Neural cell (in vitro differentiated cells): ENCODE results near the gene AWAT2. TPM values are rescaled to one million over a fixed set of nuclear protein-coding genes. Genes with fewer than 3 reads are reported as not detected.

ENCODE experiments used
- H2AFZ ChIP-seq: fragments of 200-600, 300-800 bp; sonication (generic), shearing (Covaris generic); 2 replicates; pipeline ENCODE4 v1.6.0; 2014; ENCODE audit warnings: low read depth, mild to moderate bottlenecking, antibody characterized with exemption, low read length, moderate library complexity
- H3F3A ChIP-seq: fragments of 200-600 bp; shearing (Covaris generic); 2 replicates; pipeline ENCODE4 v1.6.1; 2016; ENCODE audit warnings: mild to moderate bottlenecking, moderate library complexity, mixed read lengths, antibody characterized with exemption, low read length; ENCODE audit not compliant: insufficient read depth, poor library complexity, severe bottlenecking
- H3K27ac ChIP-seq: fragments of 200-600, 300-800 bp; sonication (generic), shearing (Covaris generic); 2 replicates; pipeline ENCODE4 v1.5.1; 2014; ENCODE audit warnings: mild to moderate bottlenecking, low read length, moderate library complexity
- H3K27me3 ChIP-seq: fragments of 300-800, 200-600 bp; sonication (generic), shearing (Covaris generic); 2 replicates; pipeline ENCODE4 v1.6.0; 2014; ENCODE audit warnings: mild to moderate bottlenecking, low read depth, low read length, moderate library complexity; ENCODE audit not compliant: insufficient read depth
- H3K36me3 ChIP-seq: fragments of 300-800, 200-600 bp; sonication (generic), shearing (Covaris generic); 2 replicates; pipeline ENCODE4 v1.5.1; 2014; ENCODE audit warnings: mild to moderate bottlenecking, antibody characterized with exemption, low read length, moderate library complexity; ENCODE audit not compliant: insufficient read depth
- H3K4me2 ChIP-seq: fragments of 300-800, 200-600 bp; sonication (generic), shearing (Covaris generic); 2 replicates; pipeline ENCODE4 v1.6.0; 2014; ENCODE audit warnings: mild to moderate bottlenecking, low read length
- H3K4me3 ChIP-seq: fragments of 300-800, 200-600 bp; sonication (generic), shearing (Covaris generic); 2 replicates; pipeline ENCODE4 v1.5.1; 2014; ENCODE audit warnings: mild to moderate bottlenecking, low read length, moderate library complexity
- H3K79me2 ChIP-seq: fragments of 200-600 bp; shearing (Covaris generic); replicated peaks from 2 replicates; pipeline ENCODE4 v1.6.0; 2014; ENCODE audit warnings: mild to moderate bottlenecking, low read length, moderate library complexity; ENCODE audit not compliant: insufficient read depth
- H3K9ac ChIP-seq: fragments of 300-800, 200-600 bp; sonication (generic), shearing (Covaris generic); 2 replicates; pipeline ENCODE4 v1.6.1; 2016; ENCODE audit warnings: mild to moderate bottlenecking, low read length, mixed read lengths
- H3K9me2 ChIP-seq: fragments of 200-600 bp; shearing (Covaris generic); 2 replicates; pipeline ENCODE4 v1.6.1; 2016; ENCODE audit warnings: mild to moderate bottlenecking, low read length, mixed read lengths; ENCODE audit not compliant: insufficient read depth
- H3K9me3 ChIP-seq: fragments of 200-600, 300-800 bp; sonication (generic), shearing (Covaris generic); 2 replicates; pipeline ENCODE4 v1.6.1; 2016; ENCODE audit warnings: mild to moderate bottlenecking, mixed run types, low read length, moderate library complexity, mixed read lengths
- H4K20me1 ChIP-seq: fragments of 200-600 bp; shearing (Covaris generic); 2 replicates; pipeline ENCODE4 v1.6.1; 2016; ENCODE audit warnings: mild to moderate bottlenecking, mixed run types; ENCODE audit not compliant: insufficient read depth
- EP300 ChIP-seq: fragments of 450-650 bp; conservative IDR thresholded peaks from 2 replicates; pipeline ENCODE4 v1.6.1; 2014; ENCODE audit warnings: antibody characterized with exemption, mild to moderate bottlenecking, moderate library complexity; ENCODE audit not compliant: poor library complexity, severe bottlenecking
- EZH2 ChIP-seq: fragments of 200-600, 300-800 bp; shearing (Covaris generic), sonication (generic); IDR thresholded peaks from 2 replicates; pipeline ENCODE4 v1.6.1; 2014; ENCODE audit warnings: antibody characterized with exemption, low read length, borderline replicate concordance, mild to moderate bottlenecking; ENCODE audit not compliant: insufficient read depth, poor library complexity, severe bottlenecking
- MXI1 ChIP-seq: fragments of 450-650 bp; conservative IDR thresholded peaks from 2 replicates; pipeline ENCODE4 v1.6.1; 2014; ENCODE audit warnings: antibody characterized with exemption, mild to moderate bottlenecking; ENCODE audit not compliant: poor library complexity, severe bottlenecking
- POLR2AphosphoS5 ChIP-seq: IDR thresholded peaks from 2 replicates; pipeline ENCODE4 v1.6.1; 2012
- RAD21 ChIP-seq: fragments of 450-650 bp; conservative IDR thresholded peaks from 2 replicates; pipeline ENCODE4 v1.6.1; 2014; ENCODE audit warnings: antibody characterized with exemption, mild to moderate bottlenecking, moderate library complexity
- REST ChIP-seq: IDR thresholded peaks from 2 replicates; pipeline ENCODE4 v1.6.1; 2012; ENCODE audit warnings: borderline replicate concordance
- SMC3 ChIP-seq: fragments of 450-650 bp; conservative IDR thresholded peaks from 2 replicates; pipeline ENCODE4 v1.6.1; 2014; ENCODE audit warnings: antibody characterized with exemption, mild to moderate bottlenecking, moderate library complexity; ENCODE audit not compliant: poor library complexity
- TAF1 ChIP-seq: IDR thresholded peaks from 2 replicates; pipeline ENCODE4 v1.6.1; 2012; ENCODE audit warnings: low read depth
- polyA plus RNA-seq: library from polyadenylated mRNA; depleted of rRNA; stranded (reverse); fragments of >200 nt; gene quantifications from 2 replicates; pipeline ENCODE4 v1.2.3, GENCODE V29; 2014
- TF ChIP-seq, protein P1 (sequence below): fragments of 450-650 bp; IDR thresholded peaks from 2 replicates; pipeline ENCODE4 v1.5.1; 2014; ENCODE audit warnings: antibody characterized with exemption, mild to moderate bottlenecking, moderate library complexity; ENCODE audit not compliant: poor library complexity, severe bottlenecking

Gene AWAT2
- polyA plus RNA-seq, 1 donor from 2014 or later, result not detected

DNA sequence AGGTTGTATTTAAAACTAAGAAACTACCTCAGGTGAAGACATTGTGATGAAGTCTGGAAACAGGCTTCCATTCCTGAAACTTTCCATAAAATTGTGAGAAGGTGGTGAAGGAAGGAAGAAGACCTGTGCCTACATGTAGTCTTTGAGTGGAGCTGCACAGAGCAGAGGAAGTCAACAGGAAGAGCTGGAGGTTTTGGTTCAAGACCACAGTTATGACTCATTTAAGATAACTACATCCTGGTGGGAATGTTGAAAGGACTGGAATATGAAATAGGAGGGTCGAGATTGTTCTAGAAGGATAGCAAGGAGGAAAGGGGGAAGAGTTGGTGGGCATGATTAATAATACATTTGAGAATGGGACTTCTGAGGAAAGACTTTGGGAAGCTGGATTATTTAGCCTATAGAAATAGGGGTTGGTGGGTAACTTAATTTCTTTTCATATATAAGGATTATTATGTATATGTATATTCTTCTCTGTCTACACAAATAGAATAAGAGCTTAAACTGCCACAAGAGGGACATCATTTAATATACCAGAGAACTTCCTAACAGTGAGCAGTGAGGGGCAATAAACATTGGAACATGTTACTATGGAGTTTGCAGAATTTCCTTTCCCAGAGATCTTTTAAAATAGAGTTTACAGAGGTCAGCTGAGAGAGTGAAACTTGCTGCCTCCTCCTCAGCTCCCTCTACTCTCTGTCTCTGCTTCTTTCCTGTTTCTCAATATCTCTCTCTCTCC is 23.5 kb downstream of the AWAT2 start:
- Histone ChIP-seq H3K4me2 (no peak overlapping the region), H3K27ac (no peak overlapping the region), H2AFZ (no peak overlapping the region), H3K9ac (no peak overlapping the region), H3K27me3 (no peaks in the 10 kb centered on the region), H3K36me3 (no peaks in the 10 kb centered on the region), H3F3A (no peaks in the 10 kb centered on the region), H4K20me1 (no peaks in the 10 kb centered on the region), H3K79me2 (no peaks in the 10 kb centered on the region), H3K4me3 (no peak overlapping the region), H3K9me2 (no peaks in the 10 kb centered on the region), H3K9me3 (no peaks in the 10 kb centered on the region)
- TF ChIP-seq EP300 (no peak), SMC3 (no peak), EZH2 (no peak), REST (no peak), RAD21 (no peak), MXI1 (no peak), POLR2AphosphoS5 (no peak), TAF1 (no peak)
- TF ChIP-seq, protein P1, sequence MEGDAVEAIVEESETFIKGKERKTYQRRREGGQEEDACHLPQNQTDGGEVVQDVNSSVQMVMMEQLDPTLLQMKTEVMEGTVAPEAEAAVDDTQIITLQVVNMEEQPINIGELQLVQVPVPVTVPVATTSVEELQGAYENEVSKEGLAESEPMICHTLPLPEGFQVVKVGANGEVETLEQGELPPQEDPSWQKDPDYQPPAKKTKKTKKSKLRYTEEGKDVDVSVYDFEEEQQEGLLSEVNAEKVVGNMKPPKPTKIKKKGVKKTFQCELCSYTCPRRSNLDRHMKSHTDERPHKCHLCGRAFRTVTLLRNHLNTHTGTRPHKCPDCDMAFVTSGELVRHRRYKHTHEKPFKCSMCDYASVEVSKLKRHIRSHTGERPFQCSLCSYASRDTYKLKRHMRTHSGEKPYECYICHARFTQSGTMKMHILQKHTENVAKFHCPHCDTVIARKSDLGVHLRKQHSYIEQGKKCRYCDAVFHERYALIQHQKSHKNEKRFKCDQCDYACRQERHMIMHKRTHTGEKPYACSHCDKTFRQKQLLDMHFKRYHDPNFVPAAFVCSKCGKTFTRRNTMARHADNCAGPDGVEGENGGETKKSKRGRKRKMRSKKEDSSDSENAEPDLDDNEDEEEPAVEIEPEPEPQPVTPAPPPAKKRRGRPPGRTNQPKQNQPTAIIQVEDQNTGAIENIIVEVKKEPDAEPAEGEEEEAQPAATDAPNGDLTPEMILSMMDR, result no peak

DNA sequence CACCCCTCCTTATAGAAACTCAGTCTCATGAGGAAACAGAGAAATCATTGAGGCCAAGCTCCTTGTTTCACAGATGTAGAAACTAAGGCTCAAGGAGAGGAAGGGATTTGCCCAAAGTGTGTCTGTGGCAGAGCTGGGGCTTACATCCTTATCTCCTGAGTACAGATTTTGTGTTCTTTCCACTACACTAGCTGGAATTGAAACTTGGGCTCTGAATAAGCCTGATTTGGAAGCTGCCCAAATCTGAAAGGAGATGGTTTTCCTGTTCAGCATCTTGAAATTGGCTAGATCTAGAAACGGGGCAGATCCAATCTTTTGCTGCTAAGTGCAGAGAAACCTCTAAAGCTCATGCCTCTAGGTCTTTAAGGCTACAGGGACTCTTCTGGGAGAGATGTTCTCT is 24.3 kb downstream of the AWAT2 start:
- no peaks in the 10 kb centered on the region for H3K79me2 ChIP-seq
- no peak overlapping the region for H3K4me2 ChIP-seq
- no peaks in the 10 kb centered on the region for H4K20me1 ChIP-seq
- no peaks in the 10 kb centered on the region for H3K27me3 ChIP-seq
- H3K9me3 ChIP-seq, result no peaks in the 10 kb centered on the region
- H2AFZ ChIP-seq, result no peak overlapping the region
- H3F3A ChIP-seq, result no peaks in the 10 kb centered on the region
- no peak overlapping the region for H3K4me3 ChIP-seq
- H3K9ac ChIP-seq, result no peak overlapping the region
- no peaks in the 10 kb centered on the region for H3K36me3 ChIP-seq
- TF ChIP-seq, protein P1, result no peak
- no peak for TF ChIP-seq SMC3
- TF ChIP-seq RAD21, result no peak
- no peak for TF ChIP-seq EZH2
- TF ChIP-seq POLR2AphosphoS5, result no peak
- no peak for TF ChIP-seq REST
- no peak for TF ChIP-seq TAF1
- TF ChIP-seq EP300, result no peak
- no peak for TF ChIP-seq MXI1
- H3K9me2 ChIP-seq, result no peaks in the 10 kb centered on the region
- H3K27ac ChIP-seq, result no peak overlapping the region
